GM23338 (cell line): ENCODE measurements around the gene KCTD8. TPM values are rescaled to one million over a fixed set of nuclear protein-coding genes. Genes with fewer than 3 reads are reported as not detected.

Experiments
- ATAC-seq: fragments of 200-7000 bp; cut with Tn5 transposase; 3 replicates; pipeline ENCODE4 v1.9.1; 2020
- DNase-seq: peaks from one replicate; pipeline ENCODE4 v3.0.0-alpha.2; 2015; ENCODE audit warnings: low spot score
- H2AFZ ChIP-seq: fragments of 200-600 bp; sonication (generic); 2 replicates; pipeline ENCODE4 v1.8.0; 2016; ENCODE audit warnings: antibody characterized with exemption, mild to moderate bottlenecking, moderate library complexity
- H3F3A ChIP-seq: fragments of 200-600 bp; sonication (generic); replicated peaks from 2 replicates; pipeline ENCODE4 v1.8.0; 2017; ENCODE audit warnings: antibody characterized with exemption, mixed run types, low read depth
- H3K27ac ChIP-seq: fragments of 200-600 bp; sonication (generic); 2 replicates; pipeline ENCODE4 v1.6.1; 2016; ENCODE audit warnings: low read depth
- H3K27me3 ChIP-seq: fragments of 200-600 bp; sonication (generic); 2 replicates; pipeline ENCODE4 v1.8.0; 2016; ENCODE audit warnings: mild to moderate bottlenecking, mixed run types, moderate library complexity; ENCODE audit not compliant: insufficient read depth
- H3K36me3 ChIP-seq: fragments of 200-600 bp; sonication (generic); 2 replicates; pipeline ENCODE4 v1.8.0; 2016; ENCODE audit warnings: mild to moderate bottlenecking; ENCODE audit not compliant: insufficient read depth
- H3K4me1 ChIP-seq: fragments of 200-600 bp; sonication (generic); 2 replicates; pipeline ENCODE4 v1.8.0; 2016; ENCODE audit warnings: mild to moderate bottlenecking, moderate library complexity; ENCODE audit not compliant: insufficient read depth
- H3K4me2 ChIP-seq: fragments of 200-600 bp; sonication (generic); 2 replicates; pipeline ENCODE4 v1.7.1; 2017; ENCODE audit warnings: mixed run types
- H3K4me3 ChIP-seq: fragments of 200-600 bp; sonication (generic); 2 replicates; pipeline ENCODE4 v1.6.1; 2016; ENCODE audit warnings: mixed run types
- H3K79me2 ChIP-seq: fragments of 200-600 bp; sonication (generic); replicated peaks from 2 replicates; pipeline ENCODE4 v1.8.0; 2017; ENCODE audit warnings: mild to moderate bottlenecking; ENCODE audit not compliant: insufficient read depth
- H3K9me2 ChIP-seq: fragments of 200-600 bp; sonication (generic); 2 replicates; pipeline ENCODE4 v1.8.0; 2017; ENCODE audit not compliant: insufficient read depth
- H4K20me1 ChIP-seq: fragments of 200-600 bp; sonication (generic); replicated peaks from 2 replicates; pipeline ENCODE4 v1.8.0; 2017; ENCODE audit warnings: mild to moderate bottlenecking; ENCODE audit not compliant: insufficient read depth
- H3K27ac Mint-ChIP-seq: 2 replicates; pipeline ENCODE4 v1.8.0; 2020; ENCODE audit warnings: inconsistent platforms, mild to moderate bottlenecking, moderate library complexity, mixed read lengths
- H3K27me3 Mint-ChIP-seq: 3 replicates; pipeline ENCODE4 v1.8.0; 2022; ENCODE audit warnings: low read depth, mild to moderate bottlenecking, moderate library complexity, mixed read lengths, inconsistent platforms; ENCODE audit not compliant: insufficient read depth, poor library complexity
- H3K36me3 Mint-ChIP-seq: 3 replicates; pipeline ENCODE4 v1.8.0; 2021; ENCODE audit warnings: low read depth, mild to moderate bottlenecking, inconsistent platforms, moderate library complexity, mixed read lengths
- H3K4me1 Mint-ChIP-seq: 3 replicates; pipeline ENCODE4 v1.8.0; 2020; ENCODE audit warnings: mild to moderate bottlenecking, inconsistent platforms, mixed read lengths
- H3K4me3 Mint-ChIP-seq: 3 replicates; pipeline ENCODE4 v1.8.0; 2021; ENCODE audit warnings: moderate library complexity, mild to moderate bottlenecking, inconsistent platforms, mixed read lengths
- H3K9me3 Mint-ChIP-seq: 3 replicates; pipeline ENCODE4 v1.8.0; 2020; ENCODE audit warnings: moderate library complexity, mild to moderate bottlenecking, inconsistent platforms, mixed read lengths
- CREB1 ChIP-seq: fragments of 250-450 bp; sonication (Bioruptor Pico); IDR thresholded peaks from 2 replicates; pipeline ENCODE4 v1.5.0; 2020; ENCODE audit warnings: low read depth, mild to moderate bottlenecking, moderate library complexity
- CTCF ChIP-seq, 2 experiments: fragments of 200-600 bp in 1 of 2; sonication (generic) in 1 of 2; conservative IDR thresholded peaks; 2 replicates each; pipeline versions ENCODE4 v1.5.1 to v1.6.1; 2016 to 2017; ENCODE audit warnings: antibody characterized with exemption in 2 of 2, low read depth in 2 of 2, mild to moderate bottlenecking in 2 of 2, moderate library complexity in 1 of 2
- EZH2phosphoT487 ChIP-seq: fragments of 200-600 bp; sonication (generic); IDR thresholded peaks from one replicate; pipeline ENCODE4 v1.8.1; 2018; ENCODE audit warnings: antibody characterized with exemption; ENCODE audit not compliant: unreplicated experiment
- JUNB ChIP-seq: IDR thresholded peaks from one replicate; pipeline ENCODE4 v1.6.1; 2016; ENCODE audit warnings: antibody characterized with exemption; ENCODE audit not compliant: unreplicated experiment
- POLR2AphosphoS5 ChIP-seq: IDR thresholded peaks from 2 replicates; pipeline ENCODE4 v1.6.1; 2016; ENCODE audit warnings: antibody characterized with exemption, low read depth
- ZNF331 ChIP-seq: fragments of 250-450 bp; sonication (Bioruptor Pico); IDR thresholded peaks from 2 replicates; pipeline ENCODE4 v1.5.0; 2020; ENCODE audit warnings: low read depth, mild to moderate bottlenecking, moderate library complexity
- ZNF462 ChIP-seq: fragments of 250-450 bp; sonication (Bioruptor Pico); IDR thresholded peaks from 2 replicates; pipeline ENCODE4 v1.5.0; 2020; ENCODE audit warnings: mild to moderate bottlenecking, moderate library complexity
- polyA plus RNA-seq: library from polyadenylated mRNA; unstranded; fragments of >200 nt; fragmentation: Nextera tagmentation; extraction: Ambion mirVana; gene quantifications from 2 replicates; pipeline ENCODE4 v1.2.1, GENCODE V29; 2016
- total RNA-seq: library from RNA; depleted of rRNA; stranded (reverse); fragments of >200 nt; shearing (Covaris generic); gene quantifications from 2 replicates; pipeline ENCODE4 v1.2.3, GENCODE V29; 2014

The KCTD8 gene
- total and polyA plus RNA-seq, 2 experiments from 2014 or later, result 2.8 to 5.0 TPM

- no peak for TF ChIP-seq ZNF462 (CRISPR knock-in tag)
- TF ChIP-seq EZH2phosphoT487, result no peak
- no peak for TF ChIP-seq ZNF331
- no peak for TF ChIP-seq POLR2AphosphoS5
- TF ChIP-seq CREB1 (CRISPR knock-in tag), result no peak
- TF ChIP-seq CTCF (conservative IDR thresholded peaks at IDR 0.05; ENCODE audit: low read depth in 2 of 2), result no peak
Measured at GRCh38 chr4:44319129-44319528, 129.5 kb downstream of the KCTD8 start (continued).

GRCh38 chr4:44313702-44314101 lies 134.9 kb downstream of the KCTD8 start:
- H3K79me2 ChIP-seq, result no peaks in the 10 kb centered on the region
- no peak overlapping the region for H3K4me3 ChIP-seq
- H3K4me1 ChIP-seq, result no peaks in the 10 kb centered on the region
- no peak overlapping the region for H3K4me3 Mint-ChIP-seq
- TF ChIP-seq JUNB (no peak), EZH2phosphoT487 (no peak)
- no peaks in the 10 kb centered on the region for H3K9me3 Mint-ChIP-seq
- no peaks in the 10 kb centered on the region for H3K4me1 Mint-ChIP-seq
- H3K27ac Mint-ChIP-seq, result no peak overlapping the region
- ATAC-seq (no peak), DNase-seq (no peak)
- H3K27me3 Mint-ChIP-seq, result no peaks in the 10 kb centered on the region
- H3K9me2 ChIP-seq, result no peaks in the 10 kb centered on the region
- no peaks in the 10 kb centered on the region for H4K20me1 ChIP-seq
- H3K36me3 ChIP-seq, result no peaks in the 10 kb centered on the region
- no peak overlapping the region for H2AFZ ChIP-seq
- H3K27me3 ChIP-seq, result no peaks in the 10 kb centered on the region
- H3F3A ChIP-seq, result no peaks in the 10 kb centered on the region
- H3K36me3 Mint-ChIP-seq, result no peaks in the 10 kb centered on the region
- H3K27ac ChIP-seq, result no peak overlapping the region
- H3K4me2 ChIP-seq, result no peak overlapping the region
